HG02798 (cell line): Measurements from ENCODE around the gene TSPAN6.

ENCODE experiments used
- ATAC-seq: cut with Tn5 transposase; IDR thresholded peaks from one replicate; pipeline ENCODE4 v1.9.1; 2021; ENCODE audit warnings: mild to moderate bottlenecking; ENCODE audit not compliant: unreplicated experiment, poor library complexity

TSPAN6 gene

GRCh38 chrX:100636321-100636991 lies at the start of gene TSPAN6:
Gene TSPAN6 (minus strand): TSS chrX:100636806. CDS start chrX:100636694, 112 bp downstream.
- ATAC-seq: peak; percentile 91

DNA sequence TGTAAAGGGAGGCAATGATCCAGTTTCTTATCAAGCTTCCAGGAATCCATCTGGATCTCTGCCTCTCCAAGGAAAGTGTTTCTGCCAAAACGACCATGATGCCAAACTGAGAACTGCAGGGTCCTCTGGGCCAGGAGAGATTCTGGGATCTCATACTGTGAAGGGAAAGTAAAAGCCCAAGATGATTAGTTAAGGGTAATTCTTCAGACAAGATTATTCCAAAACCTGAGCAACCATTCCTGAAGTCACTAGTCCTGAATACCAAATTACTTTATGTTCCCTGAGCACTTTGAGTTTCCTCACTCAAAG lies 49.3 kb upstream of the TSPAN6 start:
- ATAC-seq: no peak

DNA sequence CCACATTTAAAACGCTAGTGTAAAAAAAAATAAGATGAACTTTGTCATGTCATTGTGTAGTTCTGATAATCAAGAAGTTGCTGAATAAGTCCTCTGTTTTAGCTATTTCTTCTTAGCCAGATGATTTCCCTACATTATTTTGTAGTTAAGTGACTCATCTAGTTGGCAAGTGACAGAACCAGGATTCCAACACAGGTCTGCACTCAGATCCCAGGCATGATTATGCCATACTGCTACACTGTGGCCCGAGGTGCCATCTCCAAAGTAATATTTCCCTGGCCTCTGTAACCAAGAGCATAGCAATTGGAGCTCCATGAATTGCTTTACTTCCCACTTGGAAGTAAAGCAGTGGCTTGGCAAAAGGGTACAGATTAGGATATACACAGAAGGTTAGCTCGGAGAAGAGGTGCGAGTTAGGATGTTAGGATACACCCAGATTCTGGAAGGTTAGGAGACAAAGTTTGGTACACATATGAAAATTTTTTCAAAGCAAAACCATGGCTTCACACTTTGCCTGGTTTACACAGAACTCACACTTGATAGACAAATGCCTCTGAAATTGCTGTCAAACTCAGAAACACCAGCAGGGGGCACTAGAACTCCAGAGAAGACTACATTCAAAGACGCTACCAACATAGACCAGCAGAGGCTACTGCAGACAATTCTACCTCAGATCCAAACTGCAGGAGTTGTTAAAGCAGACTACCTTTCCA lies 48.8 kb upstream of the TSPAN6 start:
- ATAC-seq: peak; percentile 77

DNA sequence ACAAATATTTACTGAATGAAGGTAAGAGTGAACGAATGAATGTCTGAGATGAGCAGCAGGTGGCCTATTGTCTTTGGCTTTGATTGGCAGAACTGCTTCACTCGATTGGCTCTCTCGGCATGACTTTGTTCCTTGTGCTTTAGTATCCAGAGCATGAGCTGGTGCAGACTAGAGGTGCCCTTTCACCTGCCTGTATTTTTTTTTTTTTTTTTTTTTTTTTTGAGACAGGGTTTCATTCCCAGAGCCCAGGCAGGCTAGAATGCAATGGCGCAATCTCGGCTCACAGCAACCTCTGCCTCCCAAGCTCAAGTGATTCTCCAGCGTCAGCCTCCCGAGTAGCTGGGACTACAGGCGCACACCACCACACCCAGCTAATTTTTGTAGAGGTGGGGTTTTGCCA lies 46.3 kb upstream of the TSPAN6 start:
- no peak for ATAC-seq

- no peak for ATAC-seq
Measured at GRCh38 chrX:100681599-100681998, 45.0 kb upstream of the TSPAN6 start.

DNA sequence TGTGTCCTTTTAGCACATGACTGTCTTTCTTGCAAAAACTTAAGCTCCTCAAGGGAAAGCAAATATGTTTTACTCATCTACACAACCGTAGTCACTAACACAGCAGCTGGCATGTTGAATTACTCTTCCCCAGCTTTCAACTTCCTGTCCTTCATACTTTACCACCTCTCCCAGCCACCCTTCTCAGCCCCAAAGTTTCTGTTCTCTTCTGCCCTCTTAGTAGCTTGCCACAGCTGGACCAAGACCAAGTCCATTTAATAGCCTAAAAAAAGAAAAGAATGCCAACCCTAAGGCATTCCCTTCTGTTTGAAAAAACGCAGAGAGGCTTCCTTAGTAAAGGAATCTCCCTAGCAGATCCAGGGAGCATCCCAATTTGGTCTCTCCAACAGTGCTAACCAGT lies 44.1 kb upstream of the TSPAN6 start:
- ATAC-seq: no peak

DNA sequence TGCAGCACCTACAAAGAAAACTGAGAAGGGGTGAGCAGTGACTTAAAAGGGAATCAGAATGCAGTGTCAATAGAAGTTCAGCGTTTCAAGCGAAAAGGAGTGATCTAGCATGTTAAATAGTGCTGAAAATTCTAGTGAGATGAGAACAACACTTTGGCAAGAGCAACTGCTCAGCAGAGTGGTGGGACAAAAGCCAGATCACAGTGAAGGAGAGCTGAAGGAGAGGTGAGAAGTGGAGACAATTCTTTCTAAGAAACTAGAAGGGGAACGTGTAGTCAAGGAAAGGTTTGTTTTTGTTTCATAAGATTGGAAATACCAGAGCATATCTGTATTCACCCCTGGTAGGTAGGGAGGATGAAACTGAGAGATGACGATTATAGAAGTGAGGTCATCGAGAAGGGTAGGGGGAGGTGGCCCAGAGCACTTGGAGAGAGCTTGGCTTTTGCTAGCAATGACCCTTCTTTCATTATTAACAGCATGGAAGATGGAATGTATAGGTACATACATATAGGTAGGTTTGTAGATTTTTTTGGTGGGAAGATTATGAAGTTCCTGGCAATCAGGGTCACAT lies 41.1 kb upstream of the TSPAN6 start:
- ATAC-seq: no peak

- ATAC-seq: no peak
Measured at GRCh38 chrX:100674705-100675104, 38.1 kb upstream of the TSPAN6 start.

DNA sequence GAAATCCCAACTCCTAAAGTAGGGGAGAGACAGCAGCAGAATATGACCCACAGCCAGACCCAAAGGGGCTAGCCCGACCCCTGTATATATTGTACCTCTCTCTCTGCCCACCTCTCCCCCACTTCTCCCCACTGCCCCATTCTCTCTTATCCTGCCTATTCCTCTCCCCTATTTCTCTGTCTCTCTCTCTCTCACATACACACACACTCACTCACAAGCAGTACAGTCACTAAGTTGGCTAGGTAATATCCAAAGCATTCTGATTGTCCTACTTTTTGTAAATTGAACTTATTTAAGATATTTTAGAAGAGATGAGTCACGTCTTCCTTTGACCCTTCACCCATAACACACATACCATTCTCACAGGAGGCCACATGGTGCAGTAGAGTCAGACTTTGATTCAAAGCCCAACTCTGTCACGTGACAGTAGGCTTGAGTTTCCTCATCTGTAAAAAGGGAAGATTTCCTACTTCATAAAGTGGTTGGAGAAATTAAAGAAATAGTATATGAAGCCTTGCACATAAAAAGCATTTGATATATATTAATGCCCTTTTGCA lies 36.9 kb upstream of the TSPAN6 start:
- no peak for ATAC-seq

- ATAC-seq: no peak
Measured at GRCh38 chrX:100672966-100673365, 36.4 kb upstream of the TSPAN6 start.

DNA sequence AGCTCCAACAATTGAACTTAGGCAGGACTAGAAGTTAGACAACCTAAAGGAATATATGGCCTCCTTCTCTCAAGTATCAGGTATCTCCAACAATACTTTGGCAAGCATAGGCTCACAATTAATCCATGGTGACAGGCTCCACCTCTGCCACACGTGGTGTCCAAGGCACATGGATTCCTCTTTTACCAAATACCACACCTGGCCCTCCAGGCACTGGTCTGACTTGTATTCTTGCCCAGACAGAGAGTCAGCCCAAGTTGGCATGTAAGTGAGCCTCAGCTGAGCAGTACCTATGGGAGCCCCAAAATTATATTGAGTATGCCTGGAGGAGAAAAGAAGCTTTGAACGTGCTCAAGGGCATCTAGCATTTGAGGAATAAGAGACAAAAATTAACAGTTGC lies 27.0 kb upstream of the TSPAN6 start:
- no peak for ATAC-seq

GRCh38 chrX:100662796-100663195 lies 26.2 kb upstream of the TSPAN6 start:
- ATAC-seq: no peak

DNA sequence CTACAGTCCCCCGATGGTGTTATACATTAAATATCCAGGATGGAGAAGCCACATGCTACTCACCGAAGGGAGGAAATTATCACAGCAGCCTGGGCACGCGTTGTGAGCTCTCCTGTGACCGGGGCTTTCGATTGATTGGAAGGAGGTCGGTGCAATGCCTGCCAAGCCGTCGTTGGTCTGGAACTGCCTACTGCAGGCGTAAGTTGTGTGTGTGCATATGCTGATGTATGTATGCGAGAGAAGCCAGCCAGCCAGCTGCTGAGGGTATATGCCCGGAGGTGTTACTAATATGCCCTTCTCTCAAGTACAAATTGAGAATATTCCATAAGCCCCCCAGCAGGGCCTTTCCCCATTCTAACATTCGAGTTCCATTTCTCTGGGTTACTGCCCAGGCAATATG lies 25.6 kb upstream of the TSPAN6 start:
- no peak for ATAC-seq

DNA sequence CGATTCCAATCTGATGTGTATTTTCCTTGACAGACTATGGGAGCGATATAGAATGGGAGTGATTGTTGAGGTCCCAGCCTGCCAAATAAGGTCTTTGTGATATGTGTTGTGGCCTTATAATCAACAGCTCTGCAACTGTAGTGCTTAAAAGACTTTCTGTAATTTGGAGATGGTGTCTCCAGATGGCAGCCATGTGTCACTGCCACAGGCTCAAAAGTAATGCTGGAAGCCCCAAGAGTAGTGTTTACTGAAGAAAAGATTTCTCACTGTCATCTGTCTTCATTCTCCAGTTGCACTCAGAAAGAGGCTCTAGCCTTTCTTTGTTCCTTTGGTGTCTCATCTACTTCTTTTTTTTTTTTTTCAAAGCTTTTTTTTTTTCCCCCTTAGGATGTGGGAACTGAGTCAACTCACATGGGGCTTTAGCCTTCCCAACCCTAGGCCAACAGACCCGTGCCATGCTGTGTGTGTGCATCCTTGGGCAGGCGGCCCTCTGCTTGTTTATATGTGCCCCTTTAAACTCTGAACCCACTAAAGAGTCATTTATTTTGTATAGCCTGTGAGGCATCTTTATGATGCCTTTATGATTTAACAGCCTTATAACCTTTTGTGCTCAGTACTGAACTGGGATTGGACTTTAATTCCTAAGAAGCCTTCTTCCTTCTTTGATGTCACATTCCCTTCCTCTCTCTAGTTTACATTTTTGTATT lies 23.0 kb upstream of the TSPAN6 start:
- ATAC-seq: no peak

GRCh38 chrX:100658941-100659381 lies 22.4 kb upstream of the TSPAN6 start:
- no peak for ATAC-seq

- no peak for ATAC-seq
Measured at GRCh38 chrX:100654261-100654660, 17.7 kb upstream of the TSPAN6 start.

- ATAC-seq: no peak
Measured at GRCh38 chrX:100652266-100652665, 15.7 kb upstream of the TSPAN6 start.

- no peak for ATAC-seq
Measured at GRCh38 chrX:100650841-100651240, 14.2 kb upstream of the TSPAN6 start.

DNA sequence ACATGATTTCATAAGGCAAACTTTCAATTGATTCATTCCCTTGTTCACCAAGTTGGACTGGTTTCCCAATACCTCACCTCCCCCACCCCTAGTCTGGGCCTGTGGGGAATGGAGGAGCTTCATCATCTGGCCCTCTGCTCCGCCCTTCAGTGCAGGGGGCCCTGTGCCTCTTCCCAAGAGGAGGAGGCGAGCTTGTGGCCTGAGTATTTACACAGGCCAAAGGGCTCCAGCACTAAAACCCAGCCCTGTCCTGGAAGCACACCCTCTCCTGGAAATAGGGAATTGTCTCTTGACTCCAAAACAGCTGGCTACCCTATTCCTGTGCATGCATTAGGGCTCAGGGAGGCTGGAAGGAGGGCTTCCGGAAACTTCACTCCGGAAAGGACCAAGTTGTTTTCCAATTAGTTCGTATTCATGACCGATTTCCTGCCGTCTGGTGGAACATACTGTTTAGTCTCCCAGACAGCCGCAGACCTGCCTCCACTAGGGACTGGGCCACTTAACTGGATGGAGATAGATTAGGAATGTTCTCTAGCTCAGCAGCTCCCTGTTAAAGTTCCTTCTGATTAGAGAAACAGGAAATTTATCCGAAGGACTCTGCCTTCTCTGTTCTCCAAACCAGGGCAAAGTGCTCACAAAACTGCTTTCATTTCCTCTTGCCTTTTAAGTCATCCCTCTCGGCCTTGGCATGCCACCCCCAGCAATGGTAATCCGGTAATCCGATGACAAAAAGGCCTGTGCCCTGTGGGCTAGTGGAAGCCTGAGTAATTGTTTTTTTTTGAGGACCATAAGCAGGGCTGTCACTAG lies 13.1 kb upstream of the TSPAN6 start:
- no peak for ATAC-seq
